Activated naive CD4-positive, alpha-beta T cell treated with Interleukin-2 at 50 U/mL for 16 hours (primary cell): Measurements from ENCODE around the gene CREBRF.
"Not testable (repeated sequence)": the region's sequence is repeated elsewhere in the genome, so short reads cannot be mapped to it uniquely, and the experiment has no call there.

Experiments
- DNase-seq: peaks from one replicate; pipeline ENCODE4 v3.0.0-alpha.2; 2020

CREBRF gene

GRCh38 chr5:173055983-173056782, at the start of gene CREBRF:
CREBRF (plus strand) TSS chr5:173056352; CDS start chr5:173080776, 24,424 bp downstream.
- DNase-seq: peak; percentile 98

GRCh38 chr5:173010021-173010420, 46.1 kb upstream of the CREBRF start:
- peak; percentile 35 for DNase-seq

GRCh38 chr5:173010547-173011464, 45.3 kb upstream of the CREBRF start:
- DNase-seq: no peak

- no peak for DNase-seq
Observed at GRCh38 chr5:173011566-173011965, 44.6 kb upstream of the CREBRF start.

- DNase-seq: no peak
Observed at GRCh38 chr5:173012882-173013281, 43.3 kb upstream of the CREBRF start.

- DNase-seq: no peak
Observed at GRCh38 chr5:173014671-173015070, 41.5 kb upstream of the CREBRF start.

- no peak for DNase-seq
Observed at GRCh38 chr5:173015192-173015591, 41.0 kb upstream of the CREBRF start.

GRCh38 chr5:173015598-173016455, 40.3 kb upstream of the CREBRF start:
- no peak for DNase-seq

- no peak for DNase-seq
Observed at GRCh38 chr5:173016598-173017046, 39.5 kb upstream of the CREBRF start.

GRCh38 chr5:173017087-173017486, 39.1 kb upstream of the CREBRF start:
- not testable (repeated sequence) for DNase-seq

GRCh38 chr5:173018358-173018757, 37.8 kb upstream of the CREBRF start:
- DNase-seq: no peak

GRCh38 chr5:173020154-173020581, 36.0 kb upstream of the CREBRF start:
- no peak for DNase-seq

- no peak for DNase-seq
Observed at GRCh38 chr5:173020643-173021042, 35.5 kb upstream of the CREBRF start.

- DNase-seq: no peak
Observed at GRCh38 chr5:173025651-173026050, 30.5 kb upstream of the CREBRF start.

GRCh38 chr5:173027905-173028304, 28.2 kb upstream of the CREBRF start:
- no peak for DNase-seq

- DNase-seq: no peak
Observed at GRCh38 chr5:173028811-173029327, 27.3 kb upstream of the CREBRF start.

GRCh38 chr5:173029499-173029921, 26.6 kb upstream of the CREBRF start:
- no peak for DNase-seq

GRCh38 chr5:173032096-173032495, 24.1 kb upstream of the CREBRF start:
- not testable (repeated sequence) for DNase-seq

- no peak for DNase-seq
Observed at GRCh38 chr5:173032730-173033129, 23.4 kb upstream of the CREBRF start.

GRCh38 chr5:173033923-173034322, 22.2 kb upstream of the CREBRF start:
- DNase-seq: no peak

- DNase-seq: peak; percentile 69
Observed at GRCh38 chr5:173035904-173036707, 20.0 kb upstream of the CREBRF start.
